GM04503 (cell line): Measurements from ENCODE around the gene B3GNT9.

Experiments used
- DNase-seq: peaks from one replicate; pipeline ENCODE4 v3.0.0-alpha.2; 2012; ENCODE audit warnings: low read depth

Gene B3GNT9

GRCh38 chr16:67167588-67167987, 16.8 kb upstream of the B3GNT9 start:
- no peak for DNase-seq

GRCh38 chr16:67166598-67167168, 15.9 kb upstream of the B3GNT9 start:
- DNase-seq, result no peak

- DNase-seq, result no peak
These were observed 15.3 kb upstream of the B3GNT9 start for GRCh38 chr16:67166110-67166547.

GRCh38 chr16:67165121-67166078, 14.6 kb upstream of the B3GNT9 start:
- no peak for DNase-seq

- no peak for DNase-seq
These were observed 13.8 kb upstream of the B3GNT9 start, which contains the start of gene HSF4 for GRCh38 chr16:67164599-67165061. Gene HSF4, plus strand, starts transcription at chr16:67164745. Its CDS starts 67 bp downstream, at chr16:67164812.

- DNase-seq, result no peak
These were observed 13.3 kb upstream of the B3GNT9 start for GRCh38 chr16:67163999-67164558.

GRCh38 chr16:67163164-67163998, 12.6 kb upstream of the B3GNT9 start:
- DNase-seq, result no peak

GRCh38 chr16:67162506-67163163, 11.8 kb upstream of the B3GNT9 start:
- no peak for DNase-seq

- no peak for DNase-seq
These were observed 10.8 kb upstream of the B3GNT9 start for GRCh38 chr16:67161595-67162058.

- no peak for DNase-seq
These were observed 8.1 kb upstream of the B3GNT9 start for GRCh38 chr16:67158637-67159600.

GRCh38 chr16:67157892-67158635, 7.3 kb upstream of the B3GNT9 start:
- DNase-seq, result no peak

GRCh38 chr16:67157106-67157748, 6.4 kb upstream of the B3GNT9 start:
- no peak for DNase-seq

- DNase-seq, result no peak
These were observed 5.5 kb upstream of the B3GNT9 start for GRCh38 chr16:67156143-67156844.

GRCh38 chr16:67155295-67156142, 4.7 kb upstream of the B3GNT9 start:
- DNase-seq, result no peak

- no peak for DNase-seq
These were observed 3.9 kb upstream of the B3GNT9 start for GRCh38 chr16:67154578-67155294.

- DNase-seq, result no peak
These were observed 766 bp upstream of the B3GNT9 start for GRCh38 chr16:67151431-67152097.
